GM12801 (cell line): ENCODE results near the gene CABCOCO1.

Experiments
- TF ChIP-seq, protein P1 (sequence below): IDR thresholded peaks from one replicate; pipeline ENCODE4 v1.5.1; 2011; ENCODE audit warnings: control low read depth; ENCODE audit not compliant: insufficient read length; ENCODE audit errors: extremely low read depth

The CABCOCO1 gene

GRCh38 chr10:61751599-61751998 is 88.9 kb downstream of the CABCOCO1 start:
- TF ChIP-seq, protein P1, sequence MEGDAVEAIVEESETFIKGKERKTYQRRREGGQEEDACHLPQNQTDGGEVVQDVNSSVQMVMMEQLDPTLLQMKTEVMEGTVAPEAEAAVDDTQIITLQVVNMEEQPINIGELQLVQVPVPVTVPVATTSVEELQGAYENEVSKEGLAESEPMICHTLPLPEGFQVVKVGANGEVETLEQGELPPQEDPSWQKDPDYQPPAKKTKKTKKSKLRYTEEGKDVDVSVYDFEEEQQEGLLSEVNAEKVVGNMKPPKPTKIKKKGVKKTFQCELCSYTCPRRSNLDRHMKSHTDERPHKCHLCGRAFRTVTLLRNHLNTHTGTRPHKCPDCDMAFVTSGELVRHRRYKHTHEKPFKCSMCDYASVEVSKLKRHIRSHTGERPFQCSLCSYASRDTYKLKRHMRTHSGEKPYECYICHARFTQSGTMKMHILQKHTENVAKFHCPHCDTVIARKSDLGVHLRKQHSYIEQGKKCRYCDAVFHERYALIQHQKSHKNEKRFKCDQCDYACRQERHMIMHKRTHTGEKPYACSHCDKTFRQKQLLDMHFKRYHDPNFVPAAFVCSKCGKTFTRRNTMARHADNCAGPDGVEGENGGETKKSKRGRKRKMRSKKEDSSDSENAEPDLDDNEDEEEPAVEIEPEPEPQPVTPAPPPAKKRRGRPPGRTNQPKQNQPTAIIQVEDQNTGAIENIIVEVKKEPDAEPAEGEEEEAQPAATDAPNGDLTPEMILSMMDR = no peak

- TF ChIP-seq, protein P1 = no peak
Measured at GRCh38 chr10:61752111-61753011, 89.6 kb downstream of the CABCOCO1 start.

- TF ChIP-seq, protein P1 = no peak
Measured at GRCh38 chr10:61753453-61753852, 90.7 kb downstream of the CABCOCO1 start.

- TF ChIP-seq, protein P1 = no peak
Measured at GRCh38 chr10:61754587-61755550, 92.1 kb downstream of the CABCOCO1 start.

- TF ChIP-seq, protein P1 = no peak
Measured at GRCh38 chr10:61757001-61757400, 94.3 kb downstream of the CABCOCO1 start.

DNA sequence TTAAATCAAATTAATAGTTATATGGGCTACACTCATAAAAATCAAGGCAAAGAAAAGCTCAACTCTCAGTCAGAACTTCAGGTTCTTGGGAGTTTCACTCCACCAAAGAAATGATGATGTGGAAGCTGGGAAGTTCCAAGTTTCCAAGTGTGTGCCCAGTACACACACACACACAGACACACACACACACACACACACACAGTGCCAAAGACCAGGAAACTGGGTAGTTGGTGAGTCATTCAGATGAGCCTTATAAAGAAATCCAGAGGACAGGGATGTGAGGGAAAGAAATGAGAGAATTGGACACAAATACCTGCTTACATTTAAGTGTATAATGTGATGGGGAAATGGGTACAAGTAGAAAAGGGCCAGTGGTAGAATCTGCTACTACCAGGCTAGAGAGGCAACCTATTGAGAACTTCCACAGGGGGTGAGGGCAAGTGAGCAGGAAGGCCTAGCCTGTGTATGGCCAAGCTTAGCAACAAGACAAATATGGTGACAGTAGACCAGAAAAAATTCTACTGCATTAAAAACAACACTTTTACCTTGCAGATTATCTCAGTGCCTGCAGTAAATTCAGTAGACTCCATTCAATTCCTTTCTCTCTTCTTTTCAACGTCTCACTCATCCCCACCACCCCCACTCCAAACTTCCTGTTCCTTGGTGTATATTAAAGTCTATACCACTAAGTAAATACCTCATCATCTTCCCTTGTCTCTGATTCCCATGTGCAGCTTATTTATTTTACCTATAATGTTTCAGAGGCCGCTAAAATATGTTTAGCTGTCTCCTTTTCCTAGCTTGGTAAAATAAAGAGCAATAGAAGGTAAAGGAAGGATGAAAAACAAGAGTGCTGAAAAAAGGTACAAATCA is 95.0 kb downstream of the CABCOCO1 start:
- TF ChIP-seq, protein P1 = no peak
